HEK293 (cell line): Measurements from ENCODE around the gene MYO5C.

Source experiments
- ATF2 ChIP-seq: fragments of 450-650 bp; formaldehyde crosslinking; IDR thresholded peaks from 2 replicates; pipeline ENCODE4 v1.5.1; 2016; ENCODE audit warnings: missing biosample characterization, missing genetic modification characterization, low read depth
- CTCF ChIP-seq: fragments of 450-650 bp; formaldehyde crosslinking; IDR thresholded peaks from 2 replicates; pipeline ENCODE4 v1.5.1; 2016; ENCODE audit warnings: missing biosample characterization, missing genetic modification characterization
- PATZ1 ChIP-seq: fragments of 450-650 bp; formaldehyde crosslinking; IDR thresholded peaks from 2 replicates; pipeline ENCODE4 v1.5.1; 2016; ENCODE audit warnings: missing biosample characterization, missing genetic modification characterization
- PBX3 ChIP-seq: sonication (generic); formaldehyde crosslinking; IDR thresholded peaks from 2 replicates; pipeline ENCODE4 v1.8.1; 2022; ENCODE audit warnings: mild to moderate bottlenecking, moderate library complexity, missing genetic modification reagents
- YY1 ChIP-seq: fragments of 450-650 bp; formaldehyde crosslinking; IDR thresholded peaks from 2 replicates; pipeline ENCODE4 v1.5.1; 2018; ENCODE audit warnings: missing biosample characterization, missing genetic modification characterization
- ZBTB21 ChIP-seq: fragments of 450-650 bp; formaldehyde crosslinking; IDR thresholded peaks from 2 replicates; pipeline ENCODE4 v1.5.1; 2017; ENCODE audit warnings: missing biosample characterization, missing genetic modification characterization
- ZNF121 ChIP-seq: fragments of 450-650 bp; formaldehyde crosslinking; IDR thresholded peaks from 2 replicates; pipeline ENCODE4 v1.5.1; 2016; ENCODE audit warnings: missing biosample characterization, missing genetic modification characterization
- ZNF18 ChIP-seq: fragments of 450-650 bp; formaldehyde crosslinking; IDR thresholded peaks from 2 replicates; pipeline ENCODE4 v1.5.1; 2016; ENCODE audit warnings: missing biosample characterization, missing genetic modification characterization
- ZNF423 ChIP-seq: fragments of 450-650 bp; formaldehyde crosslinking; IDR thresholded peaks from 2 replicates; pipeline ENCODE4 v1.5.1; 2016; ENCODE audit warnings: missing biosample characterization, missing genetic modification characterization
- ZNF449 ChIP-seq: fragments of 450-650 bp; formaldehyde crosslinking; IDR thresholded peaks from 2 replicates; pipeline ENCODE4 v1.5.1; 2017; ENCODE audit warnings: missing biosample characterization, mild to moderate bottlenecking, missing genetic modification characterization, moderate library complexity
- ZNF580 ChIP-seq: fragments of 450-650 bp; formaldehyde crosslinking; IDR thresholded peaks from 2 replicates; pipeline ENCODE4 v1.5.1; 2016; ENCODE audit warnings: missing biosample characterization, missing genetic modification characterization
- ZNF777 ChIP-seq: fragments of 450-650 bp; formaldehyde crosslinking; IDR thresholded peaks from 2 replicates; pipeline ENCODE4 v1.5.1; 2017; ENCODE audit warnings: missing biosample characterization, missing genetic modification characterization, borderline replicate concordance

GRCh38 chr15:52243697-52244555, 51.7 kb downstream of the MYO5C start:
- no peak for TF ChIP-seq ZNF18 (tag by site-specific recombination)
- no peak for TF ChIP-seq YY1 (tag by site-specific recombination)
- TF ChIP-seq ZNF423 (tag by site-specific recombination), result no peak
- TF ChIP-seq PATZ1 (tag by site-specific recombination), result no peak
- no peak for TF ChIP-seq CTCF (tag by site-specific recombination)
- TF ChIP-seq ZNF580 (tag by site-specific recombination), result no peak
- no peak for TF ChIP-seq ATF2 (tag by site-specific recombination)
- TF ChIP-seq ZNF777, result no peak
- no peak for TF ChIP-seq ZNF449
- no peak for TF ChIP-seq PBX3 (CRISPR knock-in tag)
- no peak for TF ChIP-seq ZNF121 (tag by site-specific recombination)
- no peak for TF ChIP-seq ZBTB21
